Activated naive CD4-positive, alpha-beta T cell treated with Interleukin-2 at 50 U/mL for 16 hours (primary cell): ENCODE results near the gene PTPRN2.

ENCODE experiments used
- DNase-seq: peaks from one replicate; pipeline ENCODE4 v3.0.0-alpha.2; 2020

PTPRN2 gene

DNA sequence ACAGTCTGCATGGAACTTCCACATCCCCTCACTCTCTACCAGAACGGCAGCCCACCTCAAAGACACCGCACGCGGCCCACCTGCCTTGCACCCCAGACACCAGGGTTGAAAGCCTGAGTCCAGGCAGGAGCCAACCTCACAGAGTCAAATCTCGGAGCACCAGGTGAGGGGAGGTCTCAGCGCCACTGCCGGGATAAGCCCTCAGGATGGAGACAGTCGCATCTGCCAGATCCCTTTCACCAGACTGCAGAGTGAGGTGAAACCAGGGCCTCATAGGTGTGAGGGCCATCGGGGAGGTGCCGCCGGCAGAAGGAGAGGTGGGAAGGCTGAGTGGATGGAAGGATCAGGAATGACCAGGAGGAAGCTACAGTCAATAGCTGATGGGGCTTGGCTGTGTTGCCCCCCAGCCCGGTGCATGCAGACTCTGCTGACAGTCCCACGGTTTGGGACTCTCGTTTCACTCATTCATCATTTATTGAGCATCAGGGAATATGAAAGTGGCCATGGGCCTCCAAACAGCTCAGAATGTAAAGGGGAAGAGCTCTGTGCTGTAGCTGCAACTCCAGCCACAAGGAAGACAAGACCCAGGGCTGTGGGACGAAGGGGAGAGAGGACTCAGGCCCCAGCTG lies 315.0 kb downstream of the PTPRN2 start:
- DNase-seq, result no peak

DNA sequence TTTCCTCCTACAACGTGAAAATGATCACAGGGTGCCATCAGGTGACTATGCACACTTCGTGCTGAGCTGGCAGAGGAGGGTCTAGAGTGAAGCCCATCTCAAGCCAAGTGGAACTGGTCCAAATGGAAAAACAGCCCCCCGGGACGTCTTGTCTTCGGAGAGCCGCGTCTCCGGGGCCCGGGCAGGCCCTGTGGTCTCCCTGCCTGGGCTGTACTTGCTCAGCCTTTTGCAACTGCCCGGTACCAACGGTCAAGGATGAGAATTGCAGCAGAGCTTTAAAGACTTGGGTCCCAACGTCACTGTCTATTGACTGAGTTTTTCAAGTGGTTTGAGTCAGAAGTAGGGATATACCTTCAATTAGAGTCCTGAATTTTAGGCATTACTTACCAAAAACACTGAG lies 315.5 kb downstream of the PTPRN2 start:
- DNase-seq, result no peak

DNA sequence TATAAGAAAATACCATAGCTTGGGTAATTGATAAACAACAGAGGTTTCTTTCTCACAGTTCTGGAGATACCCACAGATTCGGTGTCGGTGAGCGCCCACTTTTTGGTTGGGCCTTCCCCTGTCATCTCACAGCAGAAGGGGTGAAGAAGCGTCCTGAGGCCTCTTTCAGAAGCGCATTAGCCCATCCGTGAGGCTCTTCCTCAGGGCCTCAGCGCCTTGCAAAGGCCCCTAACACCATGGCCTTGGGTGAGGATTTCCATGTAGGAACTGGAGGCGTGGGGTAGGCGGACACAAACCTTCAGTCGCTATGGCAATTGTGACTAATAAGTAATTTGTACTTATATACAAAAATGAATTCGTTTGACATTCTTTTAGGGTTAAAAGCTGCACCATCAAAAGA lies 316.0 kb downstream of the PTPRN2 start:
- no peak for DNase-seq

DNA sequence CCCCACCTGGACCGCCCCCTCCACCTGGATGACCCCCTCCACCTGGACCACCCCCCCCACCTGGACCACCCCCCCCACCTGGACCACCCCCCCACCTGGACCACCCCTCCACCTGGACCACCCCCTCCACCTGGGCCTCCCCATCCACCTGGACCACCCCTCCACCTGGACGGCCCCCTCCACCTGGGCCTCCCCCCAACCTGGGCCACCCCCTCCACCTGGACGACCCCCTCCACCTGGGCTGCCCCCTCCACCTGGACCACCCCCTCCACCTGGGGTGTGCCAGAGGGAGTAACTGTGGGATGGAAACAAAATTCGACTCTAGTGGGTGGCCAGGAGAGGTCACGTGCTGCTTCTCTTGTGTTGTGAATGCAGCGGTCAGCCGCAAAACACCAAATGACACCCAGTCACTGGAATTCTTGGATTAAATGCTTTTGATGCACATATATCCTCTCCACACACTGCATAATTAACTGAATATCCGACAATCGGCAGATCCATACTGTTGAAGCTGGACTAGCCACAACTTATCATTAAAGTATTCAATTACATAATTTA lies 316.7 kb downstream of the PTPRN2 start:
- DNase-seq, result no peak

DNA sequence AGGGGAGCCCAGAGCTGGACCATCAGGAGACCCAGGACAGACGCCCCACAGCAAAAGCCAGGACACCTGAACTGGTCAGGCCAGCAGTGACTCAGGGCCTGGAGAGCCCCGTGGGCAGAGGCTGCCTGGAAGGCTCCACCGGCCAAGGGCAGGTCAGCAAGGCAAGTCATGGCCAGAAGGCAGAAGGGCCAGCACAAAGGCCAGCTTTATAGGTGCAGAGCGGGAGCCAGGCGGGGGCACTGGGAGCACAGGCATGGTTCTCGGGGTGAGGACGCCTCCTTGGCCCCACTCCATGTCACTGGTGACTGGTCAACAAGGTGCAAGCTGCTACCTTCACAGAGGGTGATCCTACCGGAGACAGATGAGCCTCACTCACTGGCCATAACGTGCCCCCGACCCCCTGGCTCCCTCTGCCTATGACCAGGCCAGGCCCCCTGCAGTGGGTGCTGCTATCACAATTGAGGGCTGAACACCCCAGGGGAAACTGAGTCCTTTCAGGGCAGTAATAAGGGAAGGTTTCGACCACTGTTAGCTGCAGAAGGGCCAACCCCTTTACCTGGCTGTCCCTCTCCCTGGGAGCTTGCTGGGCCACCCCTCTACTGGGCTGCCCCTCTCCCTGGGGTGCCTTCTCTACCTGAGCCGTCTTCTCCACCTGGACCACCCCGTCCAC lies 317.4 kb downstream of the PTPRN2 start:
- no peak for DNase-seq

DNA sequence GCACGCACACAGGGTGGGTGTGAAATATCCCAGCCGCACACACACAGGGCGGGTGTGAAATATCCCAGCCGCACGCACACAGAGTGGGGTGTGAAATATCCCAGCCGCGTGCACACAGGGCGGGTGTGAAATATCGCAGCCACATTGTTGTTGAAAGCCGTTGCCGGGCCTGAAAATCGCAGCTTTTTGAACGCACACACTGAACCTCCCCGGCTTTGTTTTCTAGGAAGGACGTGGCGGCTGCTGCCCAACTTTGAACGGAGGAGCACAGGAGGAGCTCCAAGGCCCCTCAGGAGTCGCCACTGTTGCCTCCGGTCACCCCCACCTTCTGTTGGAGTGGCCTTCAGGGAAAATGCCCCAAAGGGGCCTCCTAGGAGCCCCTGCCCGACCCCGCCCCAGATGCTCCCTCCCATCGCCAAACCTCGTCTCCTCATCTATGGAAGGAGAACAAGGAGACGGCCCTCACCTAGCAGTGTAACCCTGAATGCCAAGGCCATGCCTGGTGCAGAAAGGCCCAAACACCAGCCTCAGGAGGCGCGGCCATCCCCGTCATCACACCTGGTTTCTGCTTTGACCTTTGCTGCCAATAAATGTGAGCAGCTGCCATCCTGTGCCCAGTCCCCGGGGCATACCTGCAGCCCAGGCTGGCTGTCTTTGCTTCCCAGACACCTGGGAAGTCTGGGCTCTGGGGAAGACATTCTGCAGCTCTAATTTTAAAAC lies 318.6 kb downstream of the PTPRN2 start:
- DNase-seq, result no peak

DNA sequence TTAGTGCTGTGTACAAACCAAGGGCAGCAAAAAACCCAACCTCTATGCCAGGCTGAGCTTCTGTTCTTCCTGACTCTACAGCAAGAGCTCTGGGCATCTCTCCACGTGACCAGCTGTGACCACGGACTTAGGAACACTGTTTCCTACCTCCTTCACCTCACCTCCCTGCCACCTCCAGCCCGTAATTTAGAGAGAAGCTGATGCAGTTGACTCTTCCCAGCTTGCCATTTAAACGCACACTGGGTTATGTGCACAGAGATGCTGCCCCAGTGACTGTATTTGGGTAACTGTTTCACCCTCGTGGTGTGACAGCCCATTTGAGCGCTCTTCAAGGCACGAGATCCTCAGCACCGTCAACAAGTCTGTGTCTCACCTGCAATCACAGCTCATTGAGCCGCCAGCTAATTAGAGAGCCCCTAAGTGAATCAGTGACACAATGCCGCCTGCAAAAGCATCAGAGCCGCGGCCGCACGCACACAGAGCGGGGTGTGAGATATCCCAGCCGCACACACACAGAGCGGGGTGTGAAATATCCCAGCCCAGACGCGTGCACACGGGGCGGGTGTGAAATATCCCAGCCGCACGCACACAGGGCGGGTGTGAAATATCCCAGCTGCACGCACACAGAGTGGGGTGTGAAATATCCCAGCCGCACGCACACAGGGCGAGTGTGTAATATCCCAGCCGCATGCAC lies 319.7 kb downstream of the PTPRN2 start:
- no peak for DNase-seq

DNA sequence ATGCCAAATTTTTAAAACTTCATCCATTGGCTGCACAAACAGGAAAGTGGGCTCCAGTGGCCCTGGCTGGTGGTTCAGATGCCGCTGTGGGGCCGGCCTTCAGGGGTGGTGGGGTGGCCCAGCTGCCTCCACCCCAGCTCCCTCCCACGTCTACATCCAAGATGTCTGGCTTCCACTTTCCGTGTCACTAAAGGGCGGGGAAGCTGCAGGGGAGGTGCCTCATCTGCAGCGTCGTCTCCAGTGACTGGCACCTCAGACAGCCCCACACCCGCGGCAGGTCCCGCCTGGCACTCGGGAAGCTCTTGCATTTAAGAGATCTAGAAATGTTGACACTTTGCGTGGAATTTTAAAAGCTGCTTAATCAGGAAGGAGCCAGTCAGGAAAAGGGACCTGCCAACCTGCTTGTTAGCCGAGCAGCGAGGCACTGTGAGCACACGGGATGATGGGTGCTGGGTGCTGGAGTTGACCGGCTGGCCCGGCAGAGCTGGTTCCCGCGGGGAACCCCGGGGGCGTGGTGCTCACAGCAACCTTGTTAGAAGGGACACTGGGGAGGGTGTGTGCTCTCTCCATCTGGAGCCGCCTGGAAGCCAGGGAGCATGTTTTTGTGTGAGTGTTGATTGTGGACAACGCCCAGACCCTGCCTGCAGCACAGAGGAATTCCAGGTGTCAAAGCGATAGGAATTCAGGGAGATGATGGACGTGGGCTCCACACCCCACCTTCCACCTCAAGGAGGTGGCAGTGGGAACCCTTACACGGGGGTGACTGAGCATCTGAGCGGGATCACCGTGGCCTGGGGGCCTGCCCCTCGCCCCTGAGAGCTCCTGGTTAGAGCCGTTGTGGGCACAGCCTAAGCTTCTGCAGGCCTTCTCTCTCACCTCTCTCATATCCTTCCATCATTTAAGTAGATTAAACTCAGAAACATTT lies 320.5 kb downstream of the PTPRN2 start:
- no peak for DNase-seq

DNA sequence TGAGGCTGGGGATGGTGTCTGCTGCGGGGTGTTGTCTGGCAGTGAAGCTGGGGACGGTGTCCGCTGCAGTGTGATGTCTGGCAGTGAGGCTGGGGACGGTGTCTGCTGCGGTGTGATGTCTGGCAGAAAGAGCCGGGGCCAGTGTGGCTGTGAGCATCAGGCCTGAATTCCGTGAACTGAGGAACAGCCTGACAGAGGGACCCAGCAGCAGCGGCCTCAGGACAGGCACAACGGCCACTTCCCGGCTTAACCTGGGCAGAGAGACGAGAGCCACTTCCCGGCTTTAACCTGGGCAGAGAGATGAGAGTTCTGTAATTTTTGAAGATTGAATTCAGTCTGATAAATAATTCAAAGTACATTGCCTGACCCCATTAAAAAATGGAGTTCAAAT lies 321.2 kb downstream of the PTPRN2 start:
- DNase-seq, result no peak

DNA sequence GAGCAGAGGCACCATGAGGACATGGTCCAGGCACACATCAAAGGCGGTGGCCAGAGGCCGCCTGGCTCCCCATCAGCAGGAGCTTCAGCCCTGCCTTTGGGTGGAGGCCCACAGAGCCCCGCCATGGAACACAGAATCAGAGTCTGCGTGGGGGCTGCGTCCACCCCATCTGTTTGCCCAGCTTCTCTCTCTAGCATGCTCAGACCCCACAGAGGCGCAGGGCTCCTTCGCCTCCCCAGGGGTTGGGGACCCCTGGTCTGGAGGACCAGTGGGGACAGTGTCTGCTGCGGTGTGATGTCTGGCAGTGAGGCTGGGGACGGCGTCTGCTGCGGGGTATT lies 321.9 kb downstream of the PTPRN2 start:
- DNase-seq, result no peak

DNA sequence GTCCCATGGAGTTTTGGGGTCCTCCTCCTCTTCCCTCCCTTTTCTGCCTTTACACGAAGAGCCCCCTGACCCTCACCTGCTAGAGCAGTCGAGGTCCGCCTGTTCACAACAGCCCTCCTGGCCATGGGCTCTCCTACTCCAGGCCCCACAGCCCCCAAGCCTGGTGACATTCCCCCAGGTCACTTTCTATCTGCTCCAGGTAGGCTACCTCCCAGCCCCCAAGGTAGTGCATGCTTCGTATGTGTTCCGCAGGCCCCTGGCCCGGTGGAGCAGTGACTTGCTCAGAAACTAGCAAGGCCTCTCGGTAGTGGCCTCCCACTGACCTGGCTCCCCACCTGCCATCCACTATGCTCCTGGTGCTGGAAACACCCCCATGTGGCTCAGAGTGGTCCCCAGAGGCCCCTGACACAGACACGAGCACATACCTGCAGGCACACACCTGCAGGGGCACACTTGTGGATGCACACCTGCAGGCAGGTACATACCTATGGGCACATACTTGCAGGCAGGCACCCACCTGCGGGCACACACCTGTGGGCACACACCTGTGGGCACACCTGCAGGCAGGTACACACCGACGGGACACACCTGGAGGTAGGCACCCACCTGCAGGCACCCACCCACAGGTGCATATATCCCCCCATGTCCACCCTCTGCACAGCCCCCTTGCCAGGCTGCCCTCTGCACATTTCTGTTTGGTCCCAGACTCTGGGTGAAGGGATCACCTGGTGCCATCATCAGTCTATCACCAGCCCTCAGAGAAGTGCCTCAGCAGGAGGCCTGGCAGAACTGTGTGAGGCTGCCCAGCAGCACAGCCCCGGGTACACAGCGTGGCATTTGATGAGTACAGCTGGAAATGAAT lies 322.5 kb downstream of the PTPRN2 start:
- no peak for DNase-seq

DNA sequence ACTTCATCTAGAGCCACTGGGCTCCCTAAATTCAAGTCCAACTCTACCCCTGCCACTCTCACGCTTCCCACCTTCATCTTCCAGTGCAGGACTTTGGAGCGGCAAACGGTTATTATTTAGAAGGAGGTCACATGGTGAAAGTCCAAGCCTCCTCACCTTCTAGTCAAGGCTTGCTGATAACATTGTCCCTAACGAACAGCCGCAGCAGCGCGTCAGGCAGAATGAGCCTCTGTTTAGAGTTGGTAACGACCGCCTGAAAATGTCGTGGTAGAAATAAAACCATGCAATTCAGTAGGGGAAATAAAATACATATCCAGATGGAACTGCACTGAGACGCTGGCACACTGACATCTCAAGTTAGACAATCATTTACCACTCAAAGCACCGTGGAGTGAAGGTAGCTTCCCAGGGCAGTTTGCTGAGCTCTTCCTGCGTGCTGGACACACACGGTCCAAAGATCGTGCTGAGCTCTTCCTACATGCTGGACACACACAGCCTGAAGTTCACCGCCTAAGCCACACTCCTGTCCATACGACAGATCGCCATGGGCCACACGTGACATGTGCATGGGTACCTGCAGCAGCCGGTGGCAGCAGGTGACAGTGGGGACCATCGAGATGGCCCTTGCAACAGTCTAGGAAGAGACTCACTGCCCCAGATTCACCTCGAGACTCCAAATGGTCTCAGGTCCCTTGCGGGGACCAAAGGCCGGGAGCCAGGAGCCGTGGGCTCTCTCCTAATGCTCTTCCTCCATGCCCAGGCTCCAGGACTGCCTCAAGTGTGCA lies 323.5 kb downstream of the PTPRN2 start:
- no peak for DNase-seq

DNA sequence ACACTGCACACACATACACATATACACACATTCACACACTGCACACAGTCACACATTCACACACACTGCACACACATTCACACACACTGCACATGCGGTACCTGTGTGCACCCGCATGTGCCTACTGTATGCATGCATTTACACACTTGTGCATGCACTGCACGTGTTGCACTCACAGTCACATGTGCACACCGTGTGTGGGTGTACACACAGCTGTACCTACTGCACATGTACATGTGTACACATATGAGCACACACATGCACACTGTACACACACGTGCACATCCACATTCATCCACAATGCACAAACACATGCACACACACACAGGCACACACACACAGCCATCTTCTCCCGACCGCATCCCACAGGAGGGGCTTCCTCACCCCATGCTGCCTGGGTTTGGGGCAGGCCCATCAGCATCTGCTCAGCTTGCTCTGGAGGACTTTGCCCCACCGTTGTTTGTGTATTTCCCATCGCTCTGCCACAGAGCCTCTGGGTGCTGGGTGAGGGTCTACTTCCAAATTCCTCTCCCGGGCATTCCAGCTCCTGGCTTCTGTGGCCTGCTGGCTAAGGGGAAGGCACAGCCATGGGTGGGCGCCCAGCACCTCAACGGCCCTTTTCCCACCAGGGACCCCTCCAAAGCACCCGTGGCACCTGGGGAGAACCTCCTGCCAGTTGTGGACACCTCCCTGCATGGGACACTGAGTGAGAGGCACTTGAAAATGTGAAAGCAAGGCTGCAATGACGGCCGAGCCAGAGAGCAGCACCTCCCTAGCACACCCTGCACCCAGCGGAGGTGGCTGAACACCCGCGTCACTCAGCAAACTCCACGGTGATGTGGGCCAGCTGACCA lies 324.3 kb downstream of the PTPRN2 start:
- DNase-seq, result no peak

DNA sequence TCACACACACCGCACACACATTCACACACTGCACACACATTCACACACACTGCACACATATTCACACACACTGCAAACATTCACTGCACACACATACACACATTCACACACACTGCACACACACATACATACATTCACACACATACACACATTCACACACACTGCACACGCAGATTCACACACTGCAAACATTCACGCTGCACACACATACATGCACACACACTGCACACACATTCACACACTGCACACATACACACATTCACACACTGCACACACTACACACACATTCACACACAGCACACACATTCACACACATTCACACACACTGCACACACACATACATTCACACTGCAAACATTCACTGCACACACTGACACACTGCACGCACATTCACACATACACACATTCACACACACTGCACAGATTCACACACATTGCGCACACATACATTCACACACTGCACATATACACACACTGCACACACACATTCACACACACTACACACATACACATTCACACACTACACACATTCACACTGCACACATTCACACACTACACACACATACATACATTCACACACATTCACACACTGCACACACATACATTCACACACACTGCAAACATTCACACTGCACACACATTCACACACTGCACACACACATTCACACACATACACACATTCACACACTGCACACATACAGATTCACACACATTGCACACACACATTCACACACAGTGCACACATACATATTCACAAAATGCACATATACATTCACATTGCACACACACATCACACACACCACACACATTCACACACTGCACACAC lies 325.1 kb downstream of the PTPRN2 start:
- no peak for DNase-seq

DNA sequence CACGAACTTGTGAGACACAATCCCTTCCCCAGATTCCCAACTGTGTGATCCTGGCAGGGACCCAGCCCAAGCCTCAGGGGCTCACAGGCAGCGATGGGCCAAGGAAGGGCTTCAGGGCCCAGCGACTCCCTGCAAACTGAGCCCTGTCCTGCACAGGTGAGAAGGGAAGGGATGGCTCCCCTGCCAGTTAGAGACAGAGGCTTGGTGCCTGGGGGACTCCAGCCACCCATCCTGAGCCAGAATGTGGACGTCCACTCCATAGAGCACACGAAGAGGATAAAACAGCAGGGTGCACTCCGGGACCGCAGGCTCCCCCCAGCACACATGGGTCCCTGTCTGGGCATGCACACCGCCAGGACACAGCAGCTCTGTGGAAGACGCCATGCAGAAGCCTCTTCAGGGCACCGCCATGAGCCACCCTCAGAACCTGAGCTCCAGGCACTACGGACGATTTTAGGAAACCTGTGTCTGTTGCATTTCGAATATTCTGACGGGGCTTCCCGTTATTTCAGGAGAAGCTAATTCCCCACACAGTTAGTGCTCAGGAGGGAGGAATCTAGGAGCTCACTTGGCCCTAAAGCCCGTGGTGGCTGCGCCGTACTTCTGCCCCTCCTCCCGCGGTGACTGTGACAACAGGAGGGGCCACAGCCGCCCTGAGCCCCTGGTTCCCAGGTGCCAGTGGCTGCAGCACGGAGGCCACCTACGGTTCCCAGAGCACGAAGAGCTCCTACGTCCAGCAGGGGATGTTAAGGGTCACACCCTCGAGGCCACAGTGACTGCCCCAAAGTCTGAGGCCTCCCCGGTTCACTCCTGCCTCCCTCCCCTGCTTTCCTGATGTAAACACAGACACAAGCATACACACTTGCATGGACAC lies 326.0 kb downstream of the PTPRN2 start:
- DNase-seq, result no peak

DNA sequence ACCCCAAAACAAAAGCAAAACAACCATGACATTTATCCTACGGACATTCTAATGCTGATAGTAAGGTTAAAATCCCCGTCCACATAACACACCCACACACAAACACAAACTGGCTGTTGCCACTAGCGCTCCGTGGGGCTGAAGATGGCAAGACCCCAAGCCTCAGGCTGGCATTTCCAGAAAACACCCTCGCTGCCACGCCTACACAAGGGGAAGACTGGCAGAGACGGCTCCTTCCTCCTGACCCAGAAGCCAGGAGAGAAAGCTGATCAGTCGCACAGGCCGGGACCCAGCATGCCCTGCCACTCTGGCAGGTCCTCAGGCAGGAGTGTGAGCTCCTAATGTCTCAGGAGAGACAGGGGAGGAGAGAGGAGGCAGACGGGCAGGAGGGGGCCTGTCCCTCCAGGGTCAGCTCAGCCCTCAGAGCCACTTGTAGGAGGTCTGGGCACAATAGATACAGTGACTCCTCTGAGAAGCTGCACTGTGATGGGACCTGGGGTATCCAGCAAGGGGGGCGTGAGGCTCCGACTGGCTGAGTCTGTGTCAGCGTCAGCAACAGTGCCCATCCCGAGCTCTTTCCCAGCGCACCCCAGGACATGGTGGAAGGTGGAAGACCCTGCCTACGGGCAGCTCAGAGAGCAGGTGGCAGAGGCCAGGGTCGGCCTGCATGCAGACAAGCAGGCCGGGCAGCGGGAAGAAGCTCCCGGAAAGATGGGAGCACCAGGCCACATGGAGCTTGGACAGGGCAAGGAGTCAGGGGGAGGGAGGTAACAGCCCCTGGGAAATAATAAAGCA lies 326.9 kb downstream of the PTPRN2 start:
- DNase-seq, result no peak
